ENCODE data around the gene DNAH11.

Gene DNAH11

DNA sequence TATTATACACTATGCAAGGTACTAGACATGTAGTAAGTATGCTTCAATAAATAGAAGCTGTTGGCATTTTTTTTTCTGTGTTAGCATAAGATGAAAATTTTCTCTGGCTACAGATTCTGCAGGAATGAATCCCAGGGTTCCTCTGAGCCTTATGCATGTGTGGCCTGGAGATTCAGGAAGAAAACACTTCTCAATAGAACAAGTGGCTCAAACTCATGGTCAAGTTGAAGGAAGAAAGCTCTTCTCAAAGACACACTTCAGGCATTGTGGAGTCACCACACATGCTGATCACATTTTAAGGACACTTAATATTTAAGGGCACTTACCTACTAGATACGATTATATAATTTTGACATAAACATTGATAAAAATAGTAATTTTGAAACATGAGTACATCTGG lies 19.5 kb downstream of the DNAH11 start:
- no peak for DNase-seq

DNA sequence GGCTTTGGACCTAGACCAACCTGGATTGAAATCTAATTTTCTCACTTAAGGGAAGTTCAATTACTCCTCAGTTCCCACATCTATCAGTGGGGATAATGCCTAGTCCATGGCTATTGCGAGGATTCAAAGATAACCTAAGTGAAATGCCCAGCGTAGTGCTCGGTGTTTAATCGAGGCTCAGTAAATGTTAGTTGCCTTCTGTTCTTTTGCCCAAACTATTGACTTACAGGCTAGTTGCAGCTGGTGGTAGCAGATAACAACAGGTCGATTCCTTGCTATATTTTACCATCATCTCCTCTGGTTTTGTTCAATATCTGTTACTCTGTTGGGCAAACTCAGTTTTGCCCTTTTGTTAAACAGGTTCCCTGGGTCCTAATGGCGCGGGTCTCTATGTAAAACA lies 22.8 kb downstream of the DNAH11 start:
- DNase-seq, result no peak

DNA sequence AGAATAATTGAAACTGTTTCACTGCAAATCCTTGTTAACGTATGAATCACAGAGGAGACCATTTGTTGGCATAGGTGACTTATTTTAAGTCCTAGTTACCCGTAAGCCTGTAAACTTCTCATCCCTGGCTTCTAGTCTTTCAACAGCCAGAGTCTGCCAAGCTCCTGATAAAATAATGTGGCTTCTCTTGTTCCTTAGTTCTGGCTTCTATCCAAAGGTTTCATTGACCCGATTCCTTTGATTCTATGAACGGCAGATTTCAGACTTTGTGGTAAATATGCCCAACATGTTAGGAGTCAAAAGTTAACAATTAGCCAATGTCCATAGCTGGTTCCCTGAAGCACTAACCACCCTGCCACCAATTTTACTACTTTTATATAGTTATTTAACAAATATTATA lies 23.3 kb downstream of the DNAH11 start:
- no peak for DNase-seq

GRCh38 chr7:21568762-21569161 lies 25.9 kb downstream of the DNAH11 start:
- no peak for DNase-seq

GRCh38 chr7:21572331-21573313 lies 29.8 kb downstream of the DNAH11 start:
- no peak for DNase-seq

DNA sequence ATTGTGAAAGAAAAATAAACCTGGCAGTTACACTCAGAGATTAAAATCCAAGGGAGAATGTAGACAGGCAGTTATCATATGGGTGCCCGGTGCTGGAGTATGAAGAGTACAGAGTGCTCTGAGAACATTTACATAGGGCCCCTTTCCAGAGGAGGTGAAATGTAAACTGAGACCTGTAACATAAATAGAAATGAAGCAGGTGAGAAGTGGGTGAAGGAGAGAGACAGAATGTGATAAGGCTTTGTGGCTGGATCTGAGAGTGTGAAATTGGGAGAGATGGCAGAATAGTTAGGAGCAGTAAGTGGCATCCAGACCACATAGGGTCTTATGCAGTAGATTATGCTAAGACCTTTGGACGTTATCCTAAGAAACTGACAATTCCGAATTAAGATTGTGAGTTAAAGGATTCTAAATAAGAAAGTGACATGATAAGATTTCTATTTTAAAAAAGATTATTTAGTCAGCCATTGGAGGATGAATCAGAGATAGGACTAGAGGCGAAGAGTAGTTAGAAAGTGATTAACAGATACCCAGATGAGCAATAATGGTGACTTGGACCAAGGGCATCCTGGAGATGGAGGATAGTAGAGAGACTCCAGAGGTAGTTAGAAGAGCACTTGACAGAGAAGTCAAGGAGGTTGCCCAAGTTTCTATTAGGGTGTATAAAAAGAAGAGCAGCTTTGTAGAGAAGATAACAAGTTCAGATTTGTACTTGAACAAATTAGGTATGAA lies 36.7 kb downstream of the DNAH11 start:
- DNase-seq, result no peak

DNA sequence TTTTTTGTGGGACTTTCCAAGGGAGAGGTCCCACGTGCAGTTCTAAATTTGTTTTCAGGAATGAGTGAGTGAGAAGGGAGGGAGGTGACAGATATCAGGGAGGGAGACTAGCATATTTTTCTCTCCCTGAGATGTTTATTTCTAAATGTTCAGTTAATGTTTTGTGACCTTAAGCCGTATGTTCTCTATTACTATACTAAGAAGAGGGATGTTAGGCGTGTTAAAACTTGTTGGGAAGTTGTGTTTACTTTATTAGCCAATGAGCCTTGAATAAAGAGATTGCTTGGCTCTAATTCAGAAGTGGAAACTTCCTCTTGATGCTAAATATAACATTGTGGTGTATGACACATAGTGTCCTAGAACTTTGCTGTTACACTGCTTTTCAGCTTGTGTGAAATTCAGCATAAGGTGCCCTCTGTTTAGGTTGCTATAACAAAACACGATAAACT lies 37.3 kb downstream of the DNAH11 start:
- no peak for DNase-seq

GRCh38 chr7:21585070-21585724 lies 42.4 kb downstream of the DNAH11 start:
- DNase-seq, result no peak

DNA sequence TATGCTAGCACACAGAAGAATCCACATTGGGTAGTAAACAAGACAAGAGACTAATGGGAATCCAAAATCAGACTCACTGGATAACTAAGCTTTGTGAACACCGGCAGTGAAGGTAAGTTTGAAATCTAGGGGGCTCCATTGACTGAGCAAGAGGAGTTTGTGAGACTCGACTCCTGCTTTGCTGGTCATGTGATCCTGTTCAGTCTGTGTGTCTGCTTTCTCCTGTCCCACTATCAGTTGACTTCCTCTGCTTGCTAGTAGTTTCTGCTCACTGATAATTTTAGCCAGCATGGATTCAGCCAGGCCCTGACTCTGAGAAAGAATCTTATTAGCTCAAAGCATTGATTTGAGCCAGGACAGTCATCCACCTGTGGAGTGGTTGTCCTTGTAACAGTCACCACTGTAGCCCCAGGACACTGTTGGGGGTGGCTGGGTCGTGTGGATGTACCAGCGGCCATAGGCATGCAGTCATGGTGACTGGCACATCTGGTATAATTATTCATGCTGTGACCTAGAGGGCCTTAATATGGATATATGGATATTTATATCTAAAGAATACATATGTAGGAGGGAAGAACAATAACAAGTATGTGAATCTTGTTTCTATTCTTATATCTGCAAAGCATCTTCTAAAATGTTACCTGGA lies 44.4 kb downstream of the DNAH11 start:
- DNase-seq, result no peak

- DNase-seq, result no peak
Measured at GRCh38 chr7:21596801-21597200, 54.0 kb downstream of the DNAH11 start.

GRCh38 chr7:21603462-21603861 lies 60.6 kb downstream of the DNAH11 start:
- no peak for DNase-seq

DNA sequence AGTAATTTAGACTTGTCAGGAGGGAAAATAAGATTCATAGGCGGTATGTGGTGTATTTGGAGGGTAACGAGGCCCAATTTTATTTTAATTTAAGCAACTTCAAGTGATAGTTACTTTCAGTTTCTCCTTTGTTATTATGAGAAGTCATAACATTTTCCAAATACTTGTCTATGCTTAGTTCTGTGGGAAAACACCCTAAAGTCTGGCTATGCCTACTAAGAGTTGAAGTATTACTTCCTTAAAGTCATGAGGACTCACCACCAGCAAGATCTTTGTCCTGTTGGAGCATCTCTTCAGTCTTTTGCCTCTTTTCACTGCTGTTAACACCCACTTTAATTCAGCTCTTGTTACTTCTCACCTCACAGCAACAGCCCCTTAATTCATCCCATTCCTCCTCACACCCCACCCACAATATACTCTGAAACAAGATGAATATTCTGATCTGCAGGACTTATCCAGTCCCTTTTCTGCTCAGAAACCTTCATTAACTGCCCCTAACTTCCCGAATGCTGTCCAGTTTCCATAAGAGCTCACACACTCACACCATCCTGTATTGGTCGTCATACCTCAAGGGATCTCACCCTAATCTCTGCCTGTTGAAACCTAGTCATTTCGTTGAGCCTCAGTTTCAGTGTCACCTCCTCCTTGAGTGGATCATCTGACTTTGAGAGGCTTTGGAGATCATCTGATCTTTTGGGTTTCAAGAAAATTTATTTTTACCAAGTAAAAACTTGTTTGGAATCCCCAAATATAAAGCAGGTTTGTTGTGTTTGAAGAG lies 61.3 kb downstream of the DNAH11 start:
- no peak for DNase-seq

- DNase-seq, result no peak
Measured at GRCh38 chr7:21605008-21605585, 62.3 kb downstream of the DNAH11 start.

GRCh38 chr7:21608465-21608864 lies 65.6 kb downstream of the DNAH11 start:
- no peak for DNase-seq

DNA sequence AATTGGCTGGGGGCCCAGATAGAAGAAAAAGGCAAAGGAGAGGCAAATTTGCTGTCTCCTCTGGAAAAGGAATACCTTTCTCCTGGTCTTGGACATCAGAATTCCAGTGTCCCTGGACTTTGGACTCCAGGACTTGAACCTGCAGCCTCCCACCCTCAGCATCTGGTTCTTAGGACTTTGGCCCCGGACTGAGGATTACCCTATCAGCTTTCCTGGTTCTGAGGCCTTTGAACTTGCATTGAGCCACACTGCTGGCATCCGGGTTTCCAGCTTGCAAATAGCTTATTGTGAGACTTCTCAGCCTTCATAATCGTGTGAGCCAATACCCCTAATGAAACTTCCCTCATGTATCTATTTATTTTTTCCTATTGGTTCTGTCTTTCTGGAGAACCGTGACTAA lies 68.3 kb downstream of the DNAH11 start:
- no peak for DNase-seq

- DNase-seq, result no peak
Measured at GRCh38 chr7:21616091-21616490, 73.3 kb downstream of the DNAH11 start.

DNA sequence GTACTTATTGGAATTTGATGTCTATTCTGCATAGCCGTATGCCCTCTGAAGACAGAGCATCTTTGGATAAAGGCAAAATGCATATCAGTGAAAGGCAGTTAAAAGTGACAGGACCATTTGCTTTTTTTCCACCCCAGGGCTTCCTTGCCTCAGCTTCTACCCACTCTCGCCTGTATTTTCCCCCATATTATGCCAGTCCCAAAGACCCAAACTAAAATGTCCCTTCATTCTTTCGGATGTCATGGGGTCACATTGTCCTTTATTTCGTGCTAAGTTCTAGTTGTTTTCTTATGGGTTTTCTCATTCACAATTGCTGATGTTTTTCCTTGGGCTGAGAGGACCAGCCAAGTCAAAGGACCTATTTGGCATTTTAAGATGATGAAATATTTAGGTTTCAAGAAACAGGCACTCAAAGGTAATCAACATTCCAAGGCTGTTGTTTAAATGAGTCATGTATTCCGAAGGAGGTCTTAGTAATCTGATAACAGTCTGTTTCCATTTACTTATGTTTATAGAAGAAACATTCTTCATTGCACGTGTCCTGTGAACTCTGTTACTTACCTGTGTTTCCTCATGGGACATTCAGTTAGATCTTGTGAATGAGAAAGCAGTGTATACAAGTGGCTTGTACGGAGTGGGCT lies 74.1 kb downstream of the DNAH11 start:
- DNase-seq, result no peak

GRCh38 chr7:21617513-21617912 lies 74.7 kb downstream of the DNAH11 start:
- DNase-seq, result no peak

- no peak for DNase-seq
Measured at GRCh38 chr7:21617916-21618390, 75.1 kb downstream of the DNAH11 start.

DNA sequence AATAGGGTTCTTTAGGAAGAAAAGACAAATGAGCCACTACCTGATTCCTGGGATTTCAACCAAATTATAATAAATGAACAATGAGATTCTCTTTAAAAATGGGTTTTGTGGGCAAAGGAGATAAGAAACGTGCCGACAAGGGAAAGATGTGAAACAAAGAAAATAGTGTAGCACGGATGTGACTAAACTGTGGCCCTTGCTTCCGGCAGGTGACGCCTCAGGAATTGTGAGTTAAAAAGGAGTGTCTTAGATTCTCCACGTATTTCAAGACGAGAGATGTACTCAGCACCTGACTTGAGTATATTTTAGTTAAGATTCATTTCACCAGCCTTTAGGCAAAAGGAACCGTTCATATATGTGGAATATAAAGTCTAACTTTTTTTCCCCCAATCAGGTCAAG lies 75.9 kb downstream of the DNAH11 start:
- DNase-seq, result no peak

GRCh38 chr7:21620054-21620453 lies 77.2 kb downstream of the DNAH11 start:
- no peak for DNase-seq
